Mammary epithelial cell (primary cell): ENCODE data around the gene BRWD1.
A peak's percentile ranks its signal among the peaks of the same experiment; 100 is the strongest.

ENCODE experiments used
- CTCF ChIP-seq, 2 donors: IDR thresholded peaks in 1 of 2; conservative IDR thresholded peaks in 1 of 2; 2 replicates each; pipeline ENCODE4 v1.5.1; 2011 to 2012; ENCODE audit warnings: inconsistent platforms in 2 of 2, low read length in 2 of 2, mild to moderate bottlenecking in 2 of 2, control low read depth in 1 of 2, low read depth in 1 of 2; ENCODE audit not compliant: insufficient read depth in 1 of 2; ENCODE audit errors: extremely low read depth in 1 of 2
- EZH2 ChIP-seq: IDR thresholded peaks from 2 replicates; pipeline ENCODE4 v1.6.1; 2012; ENCODE audit warnings: low read length, inconsistent platforms, borderline replicate concordance

GRCh38 chr21:39153373-39153772 is 160.1 kb downstream of the BRWD1 start:
- peak; percentile 35 to 47 for TF ChIP-seq CTCF (conservative IDR thresholded peaks at IDR 0.05 in 1 of 2, IDR thresholded peaks at IDR 0.05 in 1 of 2; ENCODE audit: extremely low read depth in 1 of 2, insufficient read depth in 1 of 2, low read depth in 1 of 2, low read length in 2 of 2)
- TF ChIP-seq EZH2: no peak
